ELF-1 (cell line): ENCODE measurements around the gene ATP13A3.

Experiments used
- DNase-seq: peaks from one replicate; pipeline ENCODE4 v3.0.0-alpha.2; 2016; ENCODE audit warnings: low read depth, low spot score

Gene ATP13A3

GRCh38 chr3:194475978-194476377 lies 10.8 kb downstream of the ATP13A3 start:
- DNase-seq, result no peak

GRCh38 chr3:194475138-194475932 lies 11.5 kb downstream of the ATP13A3 start:
- no peak for DNase-seq

GRCh38 chr3:194474675-194475074 lies 12.1 kb downstream of the ATP13A3 start:
- no peak for DNase-seq

GRCh38 chr3:194472290-194472920 lies 14.4 kb downstream of the ATP13A3 start:
- DNase-seq, result no peak

- DNase-seq, result peak; percentile 45
Observed at GRCh38 chr3:194471863-194472262, 14.9 kb downstream of the ATP13A3 start.

- no peak for DNase-seq
Observed at GRCh38 chr3:194470615-194471014, 16.2 kb downstream of the ATP13A3 start.

- no peak for DNase-seq
Observed at GRCh38 chr3:194469977-194470376, 16.8 kb downstream of the ATP13A3 start.

- DNase-seq, result no peak
Observed at GRCh38 chr3:194468086-194468485, 18.7 kb downstream of the ATP13A3 start.

- no peak for DNase-seq
Observed at GRCh38 chr3:194466761-194467356, 19.9 kb downstream of the ATP13A3 start.

GRCh38 chr3:194465920-194466570 lies 20.8 kb downstream of the ATP13A3 start:
- no peak for DNase-seq

GRCh38 chr3:194465246-194465645 lies 21.6 kb downstream of the ATP13A3 start:
- DNase-seq, result no peak

- DNase-seq, result no peak
Observed at GRCh38 chr3:194464692-194465091, 22.1 kb downstream of the ATP13A3 start.

- no peak for DNase-seq
Observed at GRCh38 chr3:194462936-194463335, 23.9 kb downstream of the ATP13A3 start.

GRCh38 chr3:194460566-194460965 lies 26.2 kb downstream of the ATP13A3 start:
- DNase-seq, result no peak

GRCh38 chr3:194458131-194458530 lies 28.7 kb downstream of the ATP13A3 start:
- DNase-seq, result no peak

- DNase-seq, result no peak
Observed at GRCh38 chr3:194455481-194455880, 31.3 kb downstream of the ATP13A3 start.

- DNase-seq, result no peak
Observed at GRCh38 chr3:194450341-194450740, 36.5 kb downstream of the ATP13A3 start.

- DNase-seq, result no peak
Observed at GRCh38 chr3:194449913-194450312, 36.9 kb downstream of the ATP13A3 start.

- no peak for DNase-seq
Observed at GRCh38 chr3:194447657-194448056, 39.1 kb downstream of the ATP13A3 start.

- DNase-seq, result no peak
Observed at GRCh38 chr3:194447161-194447560, 39.6 kb downstream of the ATP13A3 start.

GRCh38 chr3:194446754-194447153 lies 40.0 kb downstream of the ATP13A3 start:
- no peak for DNase-seq

- DNase-seq, result no peak
Observed at GRCh38 chr3:194446172-194446571, 40.6 kb downstream of the ATP13A3 start.
